22Rv1 (cell line): ENCODE results near the gene RFTN1.

ENCODE experiments used
- H3K27ac ChIP-seq: fragments of 450-650 bp; 2 replicates; pipeline ENCODE4 v1.5.1; 2017
- ZFX ChIP-seq: fragments of 450-650 bp; IDR thresholded peaks from 2 replicates; pipeline ENCODE4 v1.6.1; 2017; ENCODE audit warnings: antibody characterized with exemption, borderline replicate concordance
- TF ChIP-seq, protein P1 (sequence below): fragments of 450-650 bp; IDR thresholded peaks from 2 replicates; pipeline ENCODE4 v1.5.1; 2017; ENCODE audit warnings: mild to moderate bottlenecking

RFTN1 gene

DNA sequence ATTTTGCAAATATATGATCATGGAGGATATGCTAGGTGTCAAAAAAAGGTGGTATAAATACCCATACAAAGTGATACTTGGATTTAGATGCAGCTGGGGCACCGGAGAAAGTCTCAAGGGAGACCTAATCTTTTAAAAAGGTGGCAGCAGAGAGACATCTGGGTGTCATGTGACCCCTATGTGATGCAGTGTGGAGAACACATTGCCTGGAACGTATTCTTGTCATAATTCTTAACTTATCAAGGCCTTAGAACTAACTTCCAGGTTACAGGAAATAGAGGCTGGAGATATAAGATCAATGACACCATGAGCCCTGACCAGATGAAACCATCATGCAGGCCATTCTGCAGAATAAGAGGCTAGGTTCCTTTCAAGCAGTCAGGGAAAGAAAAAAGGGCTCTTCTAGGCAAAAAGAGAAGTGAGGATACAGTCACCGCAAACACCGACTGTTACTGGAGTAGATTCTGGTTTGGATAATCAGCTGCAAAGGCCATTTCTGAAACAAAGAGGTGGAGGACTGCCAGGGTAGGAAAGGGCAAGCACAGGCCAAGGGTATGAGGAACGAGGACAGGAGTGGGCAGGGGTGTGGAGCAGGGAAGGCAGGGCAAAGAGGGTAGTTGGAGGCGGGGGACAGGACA is 147.9 kb downstream of the RFTN1 start:
- no peak overlapping the region for H3K27ac ChIP-seq
- TF ChIP-seq, protein P1, sequence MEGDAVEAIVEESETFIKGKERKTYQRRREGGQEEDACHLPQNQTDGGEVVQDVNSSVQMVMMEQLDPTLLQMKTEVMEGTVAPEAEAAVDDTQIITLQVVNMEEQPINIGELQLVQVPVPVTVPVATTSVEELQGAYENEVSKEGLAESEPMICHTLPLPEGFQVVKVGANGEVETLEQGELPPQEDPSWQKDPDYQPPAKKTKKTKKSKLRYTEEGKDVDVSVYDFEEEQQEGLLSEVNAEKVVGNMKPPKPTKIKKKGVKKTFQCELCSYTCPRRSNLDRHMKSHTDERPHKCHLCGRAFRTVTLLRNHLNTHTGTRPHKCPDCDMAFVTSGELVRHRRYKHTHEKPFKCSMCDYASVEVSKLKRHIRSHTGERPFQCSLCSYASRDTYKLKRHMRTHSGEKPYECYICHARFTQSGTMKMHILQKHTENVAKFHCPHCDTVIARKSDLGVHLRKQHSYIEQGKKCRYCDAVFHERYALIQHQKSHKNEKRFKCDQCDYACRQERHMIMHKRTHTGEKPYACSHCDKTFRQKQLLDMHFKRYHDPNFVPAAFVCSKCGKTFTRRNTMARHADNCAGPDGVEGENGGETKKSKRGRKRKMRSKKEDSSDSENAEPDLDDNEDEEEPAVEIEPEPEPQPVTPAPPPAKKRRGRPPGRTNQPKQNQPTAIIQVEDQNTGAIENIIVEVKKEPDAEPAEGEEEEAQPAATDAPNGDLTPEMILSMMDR, result no peak
- no peak for TF ChIP-seq ZFX

DNA sequence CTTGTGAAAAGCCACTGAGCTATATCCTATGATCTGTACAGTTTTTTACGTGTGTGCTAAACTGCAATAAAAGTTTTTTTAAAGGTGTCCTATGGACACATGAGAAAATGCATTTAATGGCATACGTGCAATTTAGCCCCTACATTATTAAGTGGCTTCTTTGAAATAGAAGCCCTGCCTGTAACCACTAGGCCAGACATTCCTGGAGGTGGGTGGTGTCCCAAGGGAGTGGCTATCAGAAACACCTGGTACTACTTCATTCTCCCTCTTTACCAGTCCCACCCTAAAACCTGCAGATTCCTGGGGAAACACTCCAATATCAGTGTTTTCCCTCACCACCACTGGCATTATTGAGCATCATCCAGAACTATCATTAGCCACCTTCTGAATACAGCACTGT is 148.5 kb downstream of the RFTN1 start:
- no peak for TF ChIP-seq ZFX
- TF ChIP-seq, protein P1, result no peak
- H3K27ac ChIP-seq, result no peak overlapping the region

DNA sequence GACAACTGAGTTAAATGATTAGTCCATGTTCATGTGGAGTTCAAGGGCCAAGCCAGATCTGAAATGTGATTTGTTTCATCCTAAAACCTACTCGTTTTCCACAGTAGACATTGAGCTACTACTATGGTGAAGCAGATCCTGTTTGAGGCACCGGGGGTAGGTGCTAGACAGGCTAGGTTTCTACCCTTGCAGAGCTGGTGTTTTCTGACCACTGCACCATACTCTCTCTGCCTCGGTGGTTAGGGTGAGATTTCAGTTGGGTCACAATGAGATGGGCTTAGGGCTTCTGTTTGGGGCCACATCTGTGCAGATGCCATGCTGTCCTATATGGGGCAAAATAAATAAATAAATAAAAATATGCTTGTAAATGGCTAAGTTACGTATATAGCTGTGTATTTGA is 149.2 kb downstream of the RFTN1 start:
- TF ChIP-seq ZFX, result no peak
- TF ChIP-seq, protein P1, result no peak
- no peak overlapping the region for H3K27ac ChIP-seq

DNA sequence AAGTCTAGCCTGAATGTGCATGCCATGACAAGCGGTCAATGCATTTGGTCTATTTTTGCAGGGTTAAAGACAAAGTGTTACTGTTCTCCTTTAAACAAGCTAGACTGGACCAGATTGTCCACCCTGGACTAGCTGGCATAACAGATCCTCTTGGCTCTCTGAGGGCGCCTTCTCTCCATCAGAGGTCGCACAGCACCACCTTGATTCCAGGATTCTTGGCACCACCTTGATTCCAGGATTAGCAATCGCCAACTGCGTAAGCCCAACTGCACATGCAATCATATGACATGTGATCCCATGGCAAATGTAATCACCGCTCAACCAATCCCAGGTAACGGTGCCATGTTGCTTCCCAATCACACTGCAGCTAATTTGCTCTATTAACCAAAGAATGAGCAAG is 149.9 kb downstream of the RFTN1 start:
- TF ChIP-seq ZFX, result no peak
- TF ChIP-seq, protein P1, result no peak
- no peak overlapping the region for H3K27ac ChIP-seq

DNA sequence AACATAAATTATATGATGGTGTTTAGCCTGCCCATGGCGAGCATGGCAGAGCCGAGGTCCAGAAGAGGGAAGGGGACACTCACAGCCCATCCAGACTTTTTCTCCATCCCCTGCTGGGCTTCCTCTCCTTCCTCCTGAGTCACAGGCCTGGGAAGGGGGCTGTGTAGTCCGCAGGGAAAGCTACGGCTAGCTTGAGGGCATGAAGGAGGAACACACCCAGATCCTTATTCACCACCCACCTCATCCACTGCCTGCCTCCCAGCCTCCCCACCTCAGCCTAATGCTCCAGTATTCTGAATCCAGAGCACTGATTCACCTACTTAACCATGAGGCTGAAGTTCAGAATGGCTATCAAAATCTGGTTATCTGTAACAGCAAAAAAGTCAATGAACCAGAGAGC is 150.7 kb downstream of the RFTN1 start:
- H3K27ac ChIP-seq, result no peak overlapping the region
- no peak for TF ChIP-seq ZFX
- TF ChIP-seq, protein P1, result no peak

DNA sequence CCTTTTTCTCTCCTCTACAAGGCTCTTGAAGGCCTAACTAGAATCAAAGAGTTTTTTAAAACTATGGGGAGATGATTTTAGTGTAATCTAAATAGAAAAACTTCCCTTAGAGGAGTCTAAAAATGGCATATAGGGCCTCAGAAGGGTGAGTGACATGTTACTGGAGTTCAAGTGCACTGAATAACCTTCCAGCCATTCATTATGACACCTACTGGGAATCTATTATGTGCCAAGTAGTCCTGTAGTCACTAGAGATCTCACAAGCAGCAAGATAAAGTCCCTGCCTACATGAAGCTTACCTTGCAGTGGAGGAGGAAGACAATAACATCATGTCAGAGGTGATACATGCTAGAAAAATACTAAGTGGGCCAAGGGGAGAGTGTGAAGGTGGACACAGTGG is 152.4 kb downstream of the RFTN1 start:
- TF ChIP-seq ZFX, result no peak
- TF ChIP-seq, protein P1, result no peak

DNA sequence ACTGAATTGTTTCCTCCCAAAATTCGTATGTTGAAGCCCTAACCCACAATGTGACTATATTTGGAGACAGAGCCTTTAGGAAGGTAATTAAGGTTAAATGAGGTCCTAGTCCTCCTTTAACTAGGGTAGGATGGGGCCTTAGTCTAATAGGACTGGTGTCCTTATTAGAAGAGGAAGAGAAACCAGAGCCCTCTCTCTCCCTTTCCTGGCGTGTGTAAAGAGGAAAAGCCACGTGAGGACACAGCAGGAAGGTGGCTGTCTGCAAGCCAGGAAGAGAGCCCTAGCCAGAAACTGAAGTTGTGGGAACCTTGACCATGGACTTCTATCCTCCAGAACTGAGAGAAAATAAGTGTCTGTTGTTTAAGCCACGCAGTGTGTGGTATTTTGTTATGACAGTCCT is 154.2 kb downstream of the RFTN1 start:
- no peak for TF ChIP-seq ZFX
- TF ChIP-seq, protein P1, result no peak
- no peak overlapping the region for H3K27ac ChIP-seq

More for the DNA sequence above, 152.4 kb downstream of the RFTN1 start:
- no peak overlapping the region for H3K27ac ChIP-seq
